Measurements from ENCODE around the gene CYP4F3.

Gene CYP4F3

DNA sequence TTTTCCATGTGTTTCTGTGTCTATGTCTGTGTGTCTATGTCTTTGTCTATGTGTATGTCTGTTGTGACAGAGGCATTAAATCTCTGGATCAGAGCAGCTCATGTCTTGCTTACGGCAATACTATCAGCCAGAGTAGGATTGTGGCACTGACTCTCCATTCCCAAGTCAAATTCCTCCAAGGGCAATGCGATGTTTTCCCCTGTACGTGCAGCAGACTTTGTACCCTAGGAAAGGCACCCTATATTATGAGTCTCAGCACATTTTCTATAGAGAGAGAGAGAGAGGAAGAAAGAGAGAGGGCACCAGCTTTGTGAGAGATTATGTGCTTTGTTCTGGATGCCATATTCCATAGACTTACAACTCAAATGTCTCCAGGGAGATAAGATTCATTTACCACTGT, 11.1 kb downstream of the CYP4F3 start:
- FAIRE-seq = no peak
- DNase-seq (ENCODE audit: insufficient read length, low spot score) = no peak
- TF ChIP-seq CTCF (IDR thresholded peaks at IDR 0.05; ENCODE audit: insufficient read depth, missing control alignments) = no peak

DNA sequence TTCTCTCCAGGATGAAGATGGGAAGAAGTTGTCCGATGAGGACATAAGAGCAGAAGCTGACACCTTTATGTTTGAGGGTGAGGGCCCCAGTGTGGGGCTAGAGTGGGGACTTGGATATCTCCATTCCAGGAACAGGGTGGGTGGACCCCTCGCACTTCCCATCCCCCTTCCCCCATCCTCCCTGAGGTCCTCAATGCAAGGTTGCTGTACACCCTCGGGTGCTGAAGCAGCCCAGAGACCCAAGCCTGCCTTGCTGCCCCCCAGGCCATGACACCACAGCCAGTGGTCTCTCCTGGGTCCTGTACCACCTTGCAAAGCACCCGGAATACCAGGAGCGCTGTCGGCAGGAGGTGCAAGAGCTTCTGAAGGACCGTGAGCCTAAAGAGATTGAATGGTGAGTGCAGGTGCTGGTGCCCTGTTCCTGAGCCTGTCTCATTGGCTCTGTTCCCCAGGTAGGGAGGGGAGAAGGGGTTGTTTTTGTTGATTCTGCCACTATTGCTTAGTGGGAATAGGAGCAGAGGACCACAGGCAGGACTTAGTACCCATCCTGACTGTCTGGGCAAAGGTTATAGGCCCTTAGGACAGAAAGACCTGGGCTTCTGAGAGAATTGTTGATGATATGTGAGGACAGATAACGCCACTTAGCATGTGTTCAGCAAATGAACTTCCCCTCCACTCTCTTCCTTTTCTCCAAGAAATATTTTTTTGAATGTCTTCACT, 12.0 kb downstream of the CYP4F3 start:
- no peak for FAIRE-seq
- TF ChIP-seq CTCF (IDR thresholded peaks at IDR 0.05; ENCODE audit: insufficient read depth, missing control alignments) = no peak
- DNase-seq (ENCODE audit: insufficient read length, low spot score) = no peak

DNA sequence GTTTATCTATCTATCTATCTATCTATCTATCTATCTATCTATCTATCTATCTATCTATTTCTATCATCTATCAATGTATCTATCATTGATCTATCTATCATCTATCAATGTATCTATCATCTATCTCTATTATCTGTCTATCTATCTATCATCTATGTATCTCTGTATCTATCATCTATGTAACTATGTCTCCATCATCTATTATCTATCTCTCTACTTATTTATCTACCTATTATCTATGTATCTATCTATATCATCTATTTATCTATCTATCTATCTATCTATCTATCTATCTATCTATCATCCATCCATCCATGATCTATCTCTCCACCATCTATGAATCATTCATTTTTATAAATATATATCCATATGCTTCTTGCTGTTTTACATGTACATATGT, 15.8 kb downstream of the CYP4F3 start:
- TF ChIP-seq CTCF (IDR thresholded peaks at IDR 0.05; ENCODE audit: insufficient read depth, missing control alignments) = no peak
- FAIRE-seq = no peak
- DNase-seq (ENCODE audit: insufficient read length, low spot score) = no peak

GRCh38 chr19:15663247-15663646, 22.6 kb downstream of the CYP4F3 start:
- no peak for TF ChIP-seq CTCF (IDR thresholded peaks at IDR 0.05; ENCODE audit: insufficient read depth, missing control alignments)
- DNase-seq (ENCODE audit: insufficient read length, low spot score) = no peak
- no peak for FAIRE-seq

DNA sequence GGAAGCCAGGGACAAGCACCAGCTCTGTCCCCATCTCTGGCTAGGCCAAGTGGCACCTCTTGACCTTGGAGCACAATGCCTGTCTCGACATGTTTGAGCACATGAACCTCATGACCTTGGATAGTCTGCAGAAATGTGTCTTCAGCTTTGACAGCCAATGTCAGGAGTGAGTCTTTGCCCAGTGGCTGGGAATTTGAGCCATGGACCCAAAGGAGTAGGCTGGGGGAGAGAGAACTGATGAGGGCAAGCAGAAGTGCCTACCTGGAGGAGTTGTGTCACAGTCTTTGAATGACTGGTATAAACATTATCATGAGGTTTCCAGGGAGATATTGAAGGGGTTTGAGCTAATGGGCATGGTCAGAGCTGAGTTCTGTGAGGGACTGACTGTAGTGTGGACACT, 25.5 kb downstream of the CYP4F3 start:
- no peak for DNase-seq (ENCODE audit: insufficient read length, low spot score)
- FAIRE-seq = no peak
- TF ChIP-seq CTCF (IDR thresholded peaks at IDR 0.05; ENCODE audit: insufficient read depth, missing control alignments) = no peak

- TF ChIP-seq CTCF (IDR thresholded peaks at IDR 0.05; ENCODE audit: insufficient read depth, missing control alignments) = no peak
- FAIRE-seq = no peak
- DNase-seq (ENCODE audit: insufficient read length, low spot score) = no peak
Measured at GRCh38 chr19:15666883-15667282, 26.2 kb downstream of the CYP4F3 start.

DNA sequence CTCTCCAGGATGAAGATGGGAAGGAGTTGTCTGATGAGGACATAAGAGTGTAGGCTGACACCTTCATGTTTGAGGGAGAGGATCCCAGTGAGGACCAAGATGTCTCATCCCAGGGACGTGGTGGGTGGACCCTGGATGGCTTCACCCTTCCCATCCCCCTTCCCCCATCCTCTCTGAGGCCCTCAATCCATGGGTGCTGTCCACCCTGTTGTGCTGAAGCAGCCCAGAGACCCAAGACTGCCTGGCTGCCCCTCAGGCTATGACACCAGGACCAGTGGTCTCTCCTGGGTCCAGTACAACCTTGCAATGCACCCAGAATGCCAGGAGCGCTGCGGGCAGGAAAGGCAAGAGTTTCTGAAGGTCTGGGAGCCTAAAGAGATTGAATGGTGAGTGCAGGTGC, 28.7 kb downstream of the CYP4F3 start:
- DNase-seq (ENCODE audit: insufficient read length, low spot score) (no peak), FAIRE-seq (no peak)
- TF ChIP-seq CTCF (IDR thresholded peaks at IDR 0.05; ENCODE audit: insufficient read depth, missing control alignments) = no peak

All from D721Med (cell line).